Measurements from ENCODE around the gene ZNF429.

Gene ZNF429

GRCh38 chr19:21580818-21581217, 75.4 kb downstream of the ZNF429 start:
- no peak for DNase-seq
- no peaks in the 10 kb centered on the region for H3K36me3 ChIP-seq (replicated peaks; ENCODE audit: insufficient read depth, low read length)
- no peaks in the 10 kb centered on the region for H3K27me3 ChIP-seq (replicated peaks; ENCODE audit: insufficient read depth, low read length)
- TF ChIP-seq EZH2phosphoT487 (IDR thresholded peaks at IDR 0.05; ENCODE audit: low read length) (no peak), EZH2 (optimal IDR thresholded peaks at IDR 0.05; ENCODE audit: low read depth, low read length) (no peak)
- TF ChIP-seq, protein P1, sequence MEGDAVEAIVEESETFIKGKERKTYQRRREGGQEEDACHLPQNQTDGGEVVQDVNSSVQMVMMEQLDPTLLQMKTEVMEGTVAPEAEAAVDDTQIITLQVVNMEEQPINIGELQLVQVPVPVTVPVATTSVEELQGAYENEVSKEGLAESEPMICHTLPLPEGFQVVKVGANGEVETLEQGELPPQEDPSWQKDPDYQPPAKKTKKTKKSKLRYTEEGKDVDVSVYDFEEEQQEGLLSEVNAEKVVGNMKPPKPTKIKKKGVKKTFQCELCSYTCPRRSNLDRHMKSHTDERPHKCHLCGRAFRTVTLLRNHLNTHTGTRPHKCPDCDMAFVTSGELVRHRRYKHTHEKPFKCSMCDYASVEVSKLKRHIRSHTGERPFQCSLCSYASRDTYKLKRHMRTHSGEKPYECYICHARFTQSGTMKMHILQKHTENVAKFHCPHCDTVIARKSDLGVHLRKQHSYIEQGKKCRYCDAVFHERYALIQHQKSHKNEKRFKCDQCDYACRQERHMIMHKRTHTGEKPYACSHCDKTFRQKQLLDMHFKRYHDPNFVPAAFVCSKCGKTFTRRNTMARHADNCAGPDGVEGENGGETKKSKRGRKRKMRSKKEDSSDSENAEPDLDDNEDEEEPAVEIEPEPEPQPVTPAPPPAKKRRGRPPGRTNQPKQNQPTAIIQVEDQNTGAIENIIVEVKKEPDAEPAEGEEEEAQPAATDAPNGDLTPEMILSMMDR (IDR thresholded peaks at IDR 0.05; ENCODE audit: low read length): no peak
- no peaks in the 10 kb centered on the region for H4K20me1 ChIP-seq (ENCODE audit: insufficient read depth, low read length)
- no peaks in the 10 kb centered on the region for H3K9me2 ChIP-seq (replicated peaks; ENCODE audit: insufficient read depth, low read length)
- H2AFZ ChIP-seq (ENCODE audit: low read length): no peak overlapping the region
- H3K4me1 ChIP-seq (ENCODE audit: low read length): no peaks in the 10 kb centered on the region
- no peak overlapping the region for H3K9ac ChIP-seq (ENCODE audit: low read length)
- H3K9me3 ChIP-seq (replicated peaks; ENCODE audit: insufficient read depth, low read length): no peaks in the 10 kb centered on the region
- no peaks in the 10 kb centered on the region for H3F3A ChIP-seq (ENCODE audit: insufficient read depth, low read length)
- H3K27ac ChIP-seq (ENCODE audit: low read length): no peak overlapping the region
- H3K79me2 ChIP-seq (ENCODE audit: low read length): no peaks in the 10 kb centered on the region
- no peak overlapping the region for H3K4me2 ChIP-seq (ENCODE audit: low read depth, low read length)
- H3K4me3 ChIP-seq (ENCODE audit: low read length): no peak overlapping the region

DNA sequence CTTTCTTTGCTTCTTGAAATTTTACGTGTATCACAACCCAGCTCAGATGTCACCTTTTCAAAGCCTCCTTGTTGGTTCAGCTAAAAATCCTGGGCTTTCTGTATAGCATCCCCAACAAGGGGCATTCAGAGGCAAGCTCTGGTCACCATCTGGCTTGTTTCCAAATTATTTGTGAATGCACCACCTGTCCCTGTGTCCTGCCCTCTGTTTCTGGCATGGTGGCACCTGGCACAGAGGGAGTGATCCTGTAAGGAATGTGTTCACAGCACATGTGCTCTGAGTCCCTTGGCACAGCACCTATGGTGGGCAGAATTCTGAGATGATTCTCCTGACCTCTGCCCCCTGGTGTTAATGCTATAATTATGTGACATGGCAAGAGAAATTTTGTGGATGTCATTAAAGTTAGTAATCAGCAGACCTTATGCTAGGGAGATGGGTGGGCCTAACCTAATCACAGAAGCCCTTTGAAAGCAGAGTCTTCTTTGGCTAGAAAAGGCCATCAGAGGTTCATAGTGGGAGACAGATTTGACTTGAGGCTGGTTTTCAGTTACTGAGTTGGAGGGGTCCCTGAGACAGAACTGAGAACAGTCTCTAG, 76.3 kb downstream of the ZNF429 start:
- Histone ChIP-seq H3K4me2 (ENCODE audit: low read depth, low read length) (no peak overlapping the region), H3K36me3 (replicated peaks; ENCODE audit: insufficient read depth, low read length) (no peaks in the 10 kb centered on the region), H3K9me2 (replicated peaks; ENCODE audit: insufficient read depth, low read length) (no peaks in the 10 kb centered on the region), H3K9ac (ENCODE audit: low read length) (no peak overlapping the region), H3K4me3 (ENCODE audit: low read length) (no peak overlapping the region), H3F3A (ENCODE audit: insufficient read depth, low read length) (no peaks in the 10 kb centered on the region), H3K4me1 (ENCODE audit: low read length) (no peaks in the 10 kb centered on the region), H3K27ac (ENCODE audit: low read length) (no peak overlapping the region), H4K20me1 (ENCODE audit: insufficient read depth, low read length) (no peaks in the 10 kb centered on the region), H3K27me3 (replicated peaks; ENCODE audit: insufficient read depth, low read length) (no peaks in the 10 kb centered on the region), H2AFZ (ENCODE audit: low read length) (no peak overlapping the region), H3K9me3 (replicated peaks; ENCODE audit: insufficient read depth, low read length) (no peaks in the 10 kb centered on the region), H3K79me2 (ENCODE audit: low read length) (no peaks in the 10 kb centered on the region)
- TF ChIP-seq EZH2phosphoT487 (IDR thresholded peaks at IDR 0.05; ENCODE audit: low read length) (no peak), EZH2 (optimal IDR thresholded peaks at IDR 0.05; ENCODE audit: low read depth, low read length) (no peak)
- TF ChIP-seq, protein P1 (IDR thresholded peaks at IDR 0.05; ENCODE audit: low read length): no peak
- no peak for DNase-seq

GRCh38 chr19:21584537-21584936, 79.1 kb downstream of the ZNF429 start:
- Histone ChIP-seq H3K4me2 (ENCODE audit: low read depth, low read length) (no peak overlapping the region), H2AFZ (ENCODE audit: low read length) (no peak overlapping the region), H3K79me2 (ENCODE audit: low read length) (no peaks in the 10 kb centered on the region), H3K4me3 (ENCODE audit: low read length) (no peak overlapping the region), H3K9me2 (replicated peaks; ENCODE audit: insufficient read depth, low read length) (no peaks in the 10 kb centered on the region), H3K9me3 (replicated peaks; ENCODE audit: insufficient read depth, low read length) (no peaks in the 10 kb centered on the region), H3K27me3 (replicated peaks; ENCODE audit: insufficient read depth, low read length) (no peaks in the 10 kb centered on the region), H3F3A (ENCODE audit: insufficient read depth, low read length) (no peaks in the 10 kb centered on the region), H3K9ac (ENCODE audit: low read length) (no peak overlapping the region), H3K27ac (ENCODE audit: low read length) (no peak overlapping the region), H3K4me1 (ENCODE audit: low read length) (no peaks in the 10 kb centered on the region), H4K20me1 (ENCODE audit: insufficient read depth, low read length) (no peaks in the 10 kb centered on the region), H3K36me3 (replicated peaks; ENCODE audit: insufficient read depth, low read length) (no peaks in the 10 kb centered on the region)
- TF ChIP-seq EZH2phosphoT487 (IDR thresholded peaks at IDR 0.05; ENCODE audit: low read length) (no peak), EZH2 (optimal IDR thresholded peaks at IDR 0.05; ENCODE audit: low read depth, low read length) (no peak)
- TF ChIP-seq, protein P1 (IDR thresholded peaks at IDR 0.05; ENCODE audit: low read length): no peak
- no peak for DNase-seq

Data from MM.1S (cell line).